OCI-LY7 (cell line): ENCODE data around the gene SRC.
A peak's percentile ranks its signal among the peaks of the same experiment; 100 is the strongest.

ENCODE experiments used
- EZH2phosphoT487 ChIP-seq: fragments of 200-600 bp; sonication (generic); IDR thresholded peaks from 2 replicates; pipeline ENCODE4 v1.6.1; 2018; ENCODE audit warnings: low read depth, borderline replicate concordance, mild to moderate bottlenecking, mixed run types, antibody characterized with exemption, low read length, moderate library complexity, mixed read lengths
- TF ChIP-seq, protein P1 (sequence below): fragments of 200-600 bp; sonication (generic); conservative IDR thresholded peaks from 2 replicates; pipeline ENCODE4 v1.5.1; 2014; ENCODE audit warnings: mild to moderate bottlenecking, antibody characterized with exemption, low read length, moderate library complexity, mixed read lengths

DNA sequence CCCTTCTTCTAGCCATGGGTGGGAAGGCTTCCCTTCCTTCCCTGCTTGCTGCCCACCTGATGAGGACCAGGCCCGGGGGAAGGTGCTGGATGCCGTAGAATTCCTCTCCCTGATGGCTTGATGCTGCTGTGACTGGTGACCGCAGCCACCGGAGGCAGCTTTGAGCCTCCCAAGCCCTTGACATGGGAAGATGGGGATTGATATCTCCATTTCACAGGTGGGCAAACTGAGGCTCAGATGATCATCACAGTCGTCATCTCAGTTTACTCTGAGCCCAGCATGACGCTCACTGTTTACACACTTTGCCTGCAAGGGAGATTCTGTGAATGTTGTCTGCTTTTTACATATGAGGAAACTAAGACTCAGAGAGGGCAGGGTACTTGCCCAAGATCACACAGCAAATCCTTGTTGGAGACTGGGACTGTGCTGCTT lies 43.9 kb downstream of the SRC start:
- TF ChIP-seq, protein P1, sequence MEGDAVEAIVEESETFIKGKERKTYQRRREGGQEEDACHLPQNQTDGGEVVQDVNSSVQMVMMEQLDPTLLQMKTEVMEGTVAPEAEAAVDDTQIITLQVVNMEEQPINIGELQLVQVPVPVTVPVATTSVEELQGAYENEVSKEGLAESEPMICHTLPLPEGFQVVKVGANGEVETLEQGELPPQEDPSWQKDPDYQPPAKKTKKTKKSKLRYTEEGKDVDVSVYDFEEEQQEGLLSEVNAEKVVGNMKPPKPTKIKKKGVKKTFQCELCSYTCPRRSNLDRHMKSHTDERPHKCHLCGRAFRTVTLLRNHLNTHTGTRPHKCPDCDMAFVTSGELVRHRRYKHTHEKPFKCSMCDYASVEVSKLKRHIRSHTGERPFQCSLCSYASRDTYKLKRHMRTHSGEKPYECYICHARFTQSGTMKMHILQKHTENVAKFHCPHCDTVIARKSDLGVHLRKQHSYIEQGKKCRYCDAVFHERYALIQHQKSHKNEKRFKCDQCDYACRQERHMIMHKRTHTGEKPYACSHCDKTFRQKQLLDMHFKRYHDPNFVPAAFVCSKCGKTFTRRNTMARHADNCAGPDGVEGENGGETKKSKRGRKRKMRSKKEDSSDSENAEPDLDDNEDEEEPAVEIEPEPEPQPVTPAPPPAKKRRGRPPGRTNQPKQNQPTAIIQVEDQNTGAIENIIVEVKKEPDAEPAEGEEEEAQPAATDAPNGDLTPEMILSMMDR: 0 out of 2 replicates have a peak, but pooled peaks have one; percentile 22
- no peak for TF ChIP-seq EZH2phosphoT487
